Measurements from ENCODE around the gene FFAR1. TPM values are rescaled to one million over a fixed set of nuclear protein-coding genes. Genes with fewer than 3 reads are reported as not detected.

The FFAR1 gene
- total RNA-seq, 1 donor from 2014 or later: not detected

DNA sequence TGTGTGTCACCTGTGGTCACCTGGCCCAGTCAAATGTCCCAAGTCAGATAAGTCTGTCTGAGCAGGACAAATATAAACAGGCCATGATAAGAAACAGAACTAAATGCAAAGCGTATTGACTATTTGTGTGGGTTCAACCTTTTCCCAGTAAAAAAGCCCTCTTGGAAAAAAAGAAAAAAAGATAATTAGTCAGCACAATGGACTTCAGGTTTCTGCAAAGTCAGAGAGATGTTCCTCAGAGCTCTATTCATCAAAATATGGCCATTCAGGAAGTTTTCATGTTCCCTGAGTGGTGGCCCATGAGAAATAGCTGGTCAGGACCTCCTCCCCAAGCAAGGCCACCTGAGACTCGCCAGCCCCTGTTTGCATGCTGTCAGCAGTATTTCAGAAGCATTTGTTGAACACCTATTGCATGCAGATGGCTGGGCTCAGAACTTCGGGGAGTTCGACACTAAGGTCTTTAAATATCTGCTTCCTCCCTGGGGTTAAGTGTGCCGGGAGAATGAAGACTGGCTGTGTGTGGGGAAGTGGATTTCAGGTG lies 13.2 kb downstream of the FFAR1 start:
- DNase-seq (ENCODE audit: low read depth, low spot score): no peak
- no peaks in the 10 kb centered on the region for H3K4me1 Mint-ChIP-seq
- no peak overlapping the region for H3K4me3 Mint-ChIP-seq
- H3K27me3 Mint-ChIP-seq (ENCODE audit: low read depth): peaks cover 2% of the 10 kb centered on the region
- TF ChIP-seq, protein P1, sequence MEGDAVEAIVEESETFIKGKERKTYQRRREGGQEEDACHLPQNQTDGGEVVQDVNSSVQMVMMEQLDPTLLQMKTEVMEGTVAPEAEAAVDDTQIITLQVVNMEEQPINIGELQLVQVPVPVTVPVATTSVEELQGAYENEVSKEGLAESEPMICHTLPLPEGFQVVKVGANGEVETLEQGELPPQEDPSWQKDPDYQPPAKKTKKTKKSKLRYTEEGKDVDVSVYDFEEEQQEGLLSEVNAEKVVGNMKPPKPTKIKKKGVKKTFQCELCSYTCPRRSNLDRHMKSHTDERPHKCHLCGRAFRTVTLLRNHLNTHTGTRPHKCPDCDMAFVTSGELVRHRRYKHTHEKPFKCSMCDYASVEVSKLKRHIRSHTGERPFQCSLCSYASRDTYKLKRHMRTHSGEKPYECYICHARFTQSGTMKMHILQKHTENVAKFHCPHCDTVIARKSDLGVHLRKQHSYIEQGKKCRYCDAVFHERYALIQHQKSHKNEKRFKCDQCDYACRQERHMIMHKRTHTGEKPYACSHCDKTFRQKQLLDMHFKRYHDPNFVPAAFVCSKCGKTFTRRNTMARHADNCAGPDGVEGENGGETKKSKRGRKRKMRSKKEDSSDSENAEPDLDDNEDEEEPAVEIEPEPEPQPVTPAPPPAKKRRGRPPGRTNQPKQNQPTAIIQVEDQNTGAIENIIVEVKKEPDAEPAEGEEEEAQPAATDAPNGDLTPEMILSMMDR (conservative IDR thresholded peaks at IDR 0.05): no peak
- H3K27ac Mint-ChIP-seq (ENCODE audit: unreplicated experiment): no peak overlapping the region
- no peaks in the 10 kb centered on the region for H3K9me3 Mint-ChIP-seq
- no peaks in the 10 kb centered on the region for H3K36me3 Mint-ChIP-seq (ENCODE audit: low read depth)

DNA sequence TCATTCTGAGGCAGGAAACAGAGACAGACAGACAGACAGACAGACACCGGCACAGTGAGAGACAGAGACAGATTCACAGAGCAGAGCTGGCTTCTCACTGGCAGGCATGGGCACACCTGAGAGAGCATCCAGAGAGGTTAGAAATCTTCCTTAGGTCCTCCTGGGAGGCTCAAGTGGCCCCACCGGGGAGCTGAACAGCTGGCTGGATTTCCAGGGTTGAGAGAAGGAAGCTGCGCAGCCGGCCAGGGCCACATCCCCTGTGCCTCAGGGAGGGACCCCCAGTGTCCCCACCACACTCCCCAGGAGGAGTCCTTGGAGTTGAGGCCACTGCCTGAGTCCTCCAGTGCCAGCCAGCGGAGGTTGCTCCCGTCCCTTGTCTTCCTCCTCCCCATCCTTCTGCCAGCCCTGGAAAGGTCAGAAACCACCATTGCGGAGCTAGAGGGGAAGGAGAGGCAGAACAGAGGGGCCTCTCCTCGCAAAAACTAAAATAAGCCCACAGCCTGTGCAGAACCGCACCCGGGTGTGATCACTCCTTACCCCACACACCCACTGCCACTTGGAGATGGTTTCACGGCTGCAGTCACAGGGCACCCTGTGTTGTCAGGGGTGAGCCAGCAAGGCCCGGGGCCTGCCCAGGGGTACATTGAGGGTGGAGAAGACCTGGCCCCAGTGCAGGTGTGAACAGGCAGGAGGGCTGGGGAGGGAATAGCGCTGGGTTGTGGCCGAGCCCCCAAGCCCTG lies 14.7 kb downstream of the FFAR1 start:
- no peak for DNase-seq (ENCODE audit: low read depth, low spot score)
- TF ChIP-seq, protein P1 (conservative IDR thresholded peaks at IDR 0.05): no peak
- H3K27me3 Mint-ChIP-seq (ENCODE audit: low read depth): peaks cover 9% of the 10 kb centered on the region
- no peaks in the 10 kb centered on the region for H3K9me3 Mint-ChIP-seq
- H3K4me3 Mint-ChIP-seq: no peak overlapping the region
- H3K36me3 Mint-ChIP-seq (ENCODE audit: low read depth): no peaks in the 10 kb centered on the region
- H3K27ac Mint-ChIP-seq (ENCODE audit: unreplicated experiment): no peak overlapping the region
- no peaks in the 10 kb centered on the region for H3K4me1 Mint-ChIP-seq

DNA sequence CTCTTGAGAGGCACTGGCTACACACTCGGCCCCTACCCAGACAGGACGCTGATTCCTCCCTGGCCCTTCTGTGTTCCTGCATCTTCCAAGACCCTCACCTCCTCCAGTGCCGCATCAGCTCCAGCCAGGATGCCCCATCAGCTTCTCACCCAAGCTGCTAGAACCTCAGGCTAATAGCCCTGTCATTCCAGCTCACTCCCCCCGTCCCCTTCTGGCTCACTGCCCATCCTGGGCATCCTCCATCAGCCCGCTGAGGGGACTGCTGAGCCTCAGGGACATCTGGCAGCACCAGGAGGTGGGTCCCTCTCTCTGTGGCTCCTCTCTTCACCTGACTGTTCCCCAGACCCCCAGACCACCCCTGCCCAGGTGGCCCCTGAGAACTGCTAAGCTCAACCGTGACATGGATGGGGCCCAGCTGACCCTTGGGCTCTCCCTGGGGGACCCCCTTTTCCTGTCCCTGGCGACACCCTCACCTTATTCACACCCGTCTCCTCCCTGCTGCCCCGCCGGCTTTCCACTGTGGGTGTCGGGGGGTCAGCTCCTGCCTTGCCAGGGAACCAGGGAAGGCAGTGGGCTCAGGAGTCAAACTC lies 15.4 kb downstream of the FFAR1 start:
- H3K4me1 Mint-ChIP-seq: no peaks in the 10 kb centered on the region
- TF ChIP-seq, protein P1 (conservative IDR thresholded peaks at IDR 0.05): no peak
- no peak for DNase-seq (ENCODE audit: low read depth, low spot score)
- peaks cover 15% of the 10 kb centered on the region for H3K27me3 Mint-ChIP-seq (ENCODE audit: low read depth)
- no peak overlapping the region for H3K27ac Mint-ChIP-seq (ENCODE audit: unreplicated experiment)
- H3K9me3 Mint-ChIP-seq: no peaks in the 10 kb centered on the region
- no peaks in the 10 kb centered on the region for H3K36me3 Mint-ChIP-seq (ENCODE audit: low read depth)
- no peak overlapping the region for H3K4me3 Mint-ChIP-seq

DNA sequence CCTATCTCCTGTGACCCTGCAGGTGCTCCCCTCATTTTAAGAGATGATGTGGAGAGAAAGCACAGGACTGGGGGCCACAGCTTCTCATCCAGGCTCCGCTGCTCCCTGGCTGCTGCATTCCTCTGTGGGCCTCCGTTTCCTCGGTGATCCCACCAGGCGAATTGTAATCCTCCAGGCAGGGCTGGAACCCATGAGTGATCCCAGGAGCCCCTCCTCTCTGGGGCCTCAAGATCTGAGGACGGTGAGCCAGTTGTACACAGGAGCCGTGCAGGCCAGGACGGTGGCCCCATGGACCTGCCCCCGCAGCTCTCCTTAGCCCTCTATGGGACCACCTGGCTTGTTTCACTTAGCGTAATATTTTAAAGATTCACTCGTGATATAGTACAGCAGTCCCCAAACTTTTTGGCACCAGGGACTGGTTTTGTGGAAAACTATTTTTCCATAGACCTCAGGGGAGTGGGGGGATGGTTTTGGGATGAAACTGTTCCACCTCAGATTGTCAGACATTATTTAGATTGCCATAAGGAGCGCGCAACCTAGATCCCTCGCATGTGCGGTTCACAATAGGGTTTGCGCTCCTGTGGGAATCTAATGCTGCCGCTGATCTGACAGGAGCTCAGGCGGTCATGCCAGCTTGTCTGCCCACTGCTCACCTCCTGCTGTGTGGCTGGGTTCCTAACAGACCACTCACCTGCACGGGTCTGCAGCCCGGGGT lies 16.2 kb downstream of the FFAR1 start:
- Mint-ChIP-seq H3K36me3 (ENCODE audit: low read depth) (no peaks in the 10 kb centered on the region), H3K9me3 (no peaks in the 10 kb centered on the region), H3K27ac (ENCODE audit: unreplicated experiment) (no peak overlapping the region), H3K4me3 (no peak overlapping the region), H3K27me3 (ENCODE audit: low read depth) (peaks cover 23% of the 10 kb centered on the region), H3K4me1 (no peaks in the 10 kb centered on the region)
- DNase-seq (ENCODE audit: low read depth, low spot score): no peak
- TF ChIP-seq, protein P1 (conservative IDR thresholded peaks at IDR 0.05): no peak

DNA sequence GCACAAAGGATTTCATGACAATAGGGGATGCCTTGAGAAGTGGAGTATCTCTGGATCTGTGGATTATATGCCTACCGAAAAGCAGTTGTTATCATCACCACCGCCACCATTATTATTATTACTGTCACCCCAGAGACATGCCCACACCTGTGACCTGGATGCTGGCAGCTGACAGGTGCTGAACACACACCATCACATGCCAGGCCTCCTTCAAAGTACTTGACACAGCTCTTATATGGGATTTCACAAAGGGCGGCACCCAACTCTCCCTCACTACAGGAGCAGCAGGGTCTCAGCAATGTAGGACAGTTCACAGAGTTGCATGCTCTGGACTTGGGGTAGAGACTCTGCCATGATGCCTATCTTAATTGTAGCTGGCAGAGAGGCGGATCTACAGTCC lies 17.6 kb downstream of the FFAR1 start:
- no peaks in the 10 kb centered on the region for H3K36me3 Mint-ChIP-seq (ENCODE audit: low read depth)
- DNase-seq (ENCODE audit: low read depth, low spot score): no peak
- H3K9me3 Mint-ChIP-seq: no peaks in the 10 kb centered on the region
- H3K27ac Mint-ChIP-seq (ENCODE audit: unreplicated experiment): no peak overlapping the region
- TF ChIP-seq, protein P1 (conservative IDR thresholded peaks at IDR 0.05): no peak
- H3K4me1 Mint-ChIP-seq: no peaks in the 10 kb centered on the region
- H3K27me3 Mint-ChIP-seq (ENCODE audit: low read depth): peaks cover 28% of the 10 kb centered on the region
- H3K4me3 Mint-ChIP-seq: no peak overlapping the region

Measured in neural crest cell (in vitro differentiated cells).